ENCODE data around the gene KCNJ15.

KCNJ15 gene

DNA sequence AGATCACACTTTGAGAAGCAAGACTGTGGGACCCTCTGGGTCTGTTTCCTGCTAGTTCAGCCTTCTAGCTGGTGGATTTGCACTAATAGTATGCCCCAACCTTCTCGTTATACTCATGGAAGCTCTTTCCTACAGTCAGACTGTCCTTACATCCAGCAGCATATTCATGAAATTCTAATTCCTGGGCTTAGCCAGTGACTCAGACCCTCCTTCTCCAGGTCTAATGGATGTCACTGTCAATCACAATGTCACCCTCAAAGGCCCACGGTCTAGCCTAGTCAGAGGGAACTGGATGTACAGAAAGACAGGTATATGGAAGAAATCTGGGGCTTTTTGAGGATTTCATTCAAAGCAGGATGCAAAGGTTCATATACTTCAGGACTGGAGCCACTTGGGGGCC lies 72.4 kb downstream of the KCNJ15 start:
- no peak for DNase-seq

DNA sequence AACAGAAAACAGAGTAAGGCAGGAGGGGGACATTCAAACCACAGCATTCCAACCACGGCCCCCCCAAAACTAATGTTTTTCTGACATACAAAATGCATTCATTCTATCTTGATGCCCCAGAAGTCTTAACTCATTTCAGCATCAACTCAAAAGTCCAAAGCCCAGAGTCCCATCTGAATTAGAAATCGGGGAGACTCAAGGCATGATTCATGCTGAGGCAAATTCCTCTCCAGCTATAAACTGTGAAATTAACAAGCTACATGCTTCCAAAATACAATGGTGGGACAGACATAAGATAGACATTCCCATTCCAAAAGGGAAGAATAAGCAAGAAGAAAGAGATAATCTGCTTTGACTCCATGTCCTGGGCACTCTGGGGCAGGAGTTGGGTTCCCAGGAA lies 73.9 kb downstream of the KCNJ15 start:
- no peak for DNase-seq

DNA sequence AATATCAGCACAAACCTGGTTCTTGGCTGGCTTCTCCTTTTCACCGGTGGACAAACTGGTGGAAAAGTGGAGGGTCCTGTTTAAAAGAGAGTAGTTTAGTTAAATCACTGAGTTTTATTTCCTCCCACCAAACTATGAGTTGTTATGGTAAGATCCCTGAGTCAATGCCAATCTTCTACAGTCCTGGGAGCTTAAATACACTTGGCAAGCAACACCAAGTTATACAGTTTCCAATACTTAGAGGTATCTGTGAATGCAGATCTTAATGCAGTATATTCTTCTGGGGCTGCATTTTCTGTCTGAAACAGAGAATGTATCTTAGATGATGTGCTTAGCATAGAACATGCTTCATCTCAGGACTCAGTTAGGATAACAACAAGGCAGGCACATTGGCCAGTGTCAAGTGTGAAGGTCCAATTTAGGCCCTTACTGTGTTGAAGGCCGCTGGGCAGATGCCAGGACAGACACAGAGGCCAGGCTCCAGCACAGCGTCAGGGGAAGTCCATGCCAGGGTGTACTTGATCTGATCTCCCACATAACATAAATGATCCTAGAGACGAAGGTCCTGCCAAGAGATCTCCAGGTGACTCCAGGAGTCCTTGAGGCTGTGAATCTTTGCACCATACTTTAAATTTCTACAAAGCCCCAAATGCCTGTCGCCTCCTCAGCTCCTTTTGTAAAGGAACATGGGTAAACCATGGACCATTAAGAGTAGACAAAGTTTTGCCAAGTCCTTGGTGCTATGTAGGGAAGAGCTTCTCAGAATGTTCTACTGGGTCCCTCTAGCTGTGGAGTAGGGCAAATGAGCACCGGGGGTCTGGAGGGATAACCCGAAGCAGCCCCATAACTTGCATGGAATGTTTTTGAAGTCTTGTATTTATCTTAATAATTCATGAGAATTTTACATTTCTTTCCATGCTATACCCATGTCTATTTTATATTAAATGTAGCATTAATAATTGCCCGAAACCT lies 76.8 kb downstream of the KCNJ15 start:
- no peak for DNase-seq

DNA sequence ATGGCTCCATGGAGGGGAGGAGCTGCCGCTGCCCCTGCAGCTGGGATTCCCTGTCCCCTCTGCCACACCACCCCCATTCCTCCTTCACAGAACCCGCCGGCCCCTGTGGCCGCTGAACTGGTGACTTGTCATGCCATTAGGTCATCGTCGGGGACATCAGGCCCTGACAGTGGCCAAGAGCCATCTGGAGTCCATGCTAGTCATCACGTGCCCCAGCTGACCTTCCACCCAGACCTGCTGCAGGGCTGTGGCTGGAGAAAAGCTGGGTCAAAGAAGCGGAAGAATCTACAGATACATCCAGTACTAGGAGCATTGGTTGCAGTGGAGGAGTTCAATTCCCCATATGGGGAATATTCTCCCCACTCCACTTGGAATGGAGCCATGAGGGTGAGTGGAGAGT lies 78.1 kb downstream of the KCNJ15 start:
- DNase-seq = no peak

DNA sequence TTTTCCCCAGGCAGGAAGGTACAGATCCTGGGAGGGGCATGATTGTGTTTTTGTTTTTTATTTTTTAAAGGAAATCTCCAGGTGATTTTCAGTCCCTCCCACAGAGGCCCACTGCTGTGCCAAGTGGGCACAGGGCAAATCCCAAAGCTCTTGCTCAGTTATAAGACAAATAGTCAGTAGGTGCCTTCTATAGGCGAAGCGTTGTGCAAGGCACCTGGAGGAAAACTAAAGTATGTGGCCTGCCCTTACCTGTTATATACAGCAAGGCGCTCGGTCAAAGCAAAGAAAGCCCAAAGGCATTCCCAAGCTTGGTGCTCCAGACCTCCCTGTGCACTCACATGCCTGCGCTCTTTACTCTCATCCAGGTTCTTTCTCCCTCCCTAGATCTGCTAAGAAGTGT lies 81.0 kb downstream of the KCNJ15 start:
- DNase-seq = no peak

DNA sequence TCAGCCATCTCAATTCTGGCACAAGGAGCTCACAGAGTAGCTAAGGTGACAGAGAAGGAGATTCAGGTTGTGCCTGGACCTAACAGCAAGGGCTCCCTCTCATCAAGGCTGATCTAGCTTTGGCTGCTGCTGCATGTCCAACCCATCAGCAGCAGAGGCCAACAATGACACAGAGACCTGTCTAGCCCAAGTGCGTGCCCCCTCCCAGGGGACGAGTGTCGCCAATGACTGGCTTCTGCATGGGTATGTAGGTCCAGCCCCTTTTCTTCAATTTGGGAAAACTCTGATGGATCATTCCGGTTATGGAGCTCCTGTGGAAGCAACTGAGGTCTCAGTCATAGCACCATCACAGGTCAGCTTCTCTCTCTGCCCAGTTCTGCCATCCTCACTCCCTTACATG lies 83.3 kb downstream of the KCNJ15 start:
- DNase-seq = no peak

DNA sequence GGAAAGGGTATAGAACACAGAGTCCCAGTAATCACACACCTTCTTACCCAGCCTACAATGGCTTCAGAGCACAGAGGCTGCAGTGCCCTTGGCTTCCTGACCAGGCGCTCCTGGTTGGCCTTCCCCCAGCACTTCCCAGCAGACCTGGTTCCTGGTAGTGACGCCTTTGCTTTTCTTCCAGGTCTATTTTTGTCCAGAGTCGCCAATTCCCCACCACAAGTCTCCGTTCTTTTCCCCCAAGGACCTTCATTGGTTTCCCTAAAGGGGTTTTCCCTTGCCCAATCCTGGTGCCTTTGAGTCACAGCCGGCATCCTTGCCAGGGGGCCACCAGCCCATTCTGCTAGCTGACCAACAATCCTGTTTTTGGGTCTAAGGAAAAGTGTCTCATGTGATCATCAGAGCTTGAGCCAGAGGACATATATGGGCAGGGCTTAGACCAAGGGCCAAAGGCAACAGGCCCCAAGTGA lies 84.8 kb downstream of the KCNJ15 start:
- no peak for DNase-seq

DNA sequence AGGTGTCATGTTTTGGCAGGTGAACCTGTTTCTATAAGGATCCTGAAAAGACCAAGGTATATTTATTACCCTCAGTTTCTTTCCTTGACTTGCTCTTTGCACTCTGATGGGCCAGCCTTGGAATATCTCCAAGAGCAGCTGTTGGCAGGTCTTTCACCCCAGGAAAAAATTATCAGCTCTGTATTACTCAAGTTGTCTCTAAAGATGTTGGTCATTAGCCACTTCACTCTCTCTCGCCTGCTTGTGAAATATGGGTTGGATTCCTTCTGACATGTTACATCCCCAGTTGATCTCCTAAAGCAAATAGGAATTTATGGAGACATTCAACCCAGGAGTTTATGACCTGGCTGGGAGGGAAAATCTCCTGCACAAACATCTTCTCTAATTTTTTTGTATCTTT lies 85.9 kb downstream of the KCNJ15 start:
- no peak for DNase-seq

DNA sequence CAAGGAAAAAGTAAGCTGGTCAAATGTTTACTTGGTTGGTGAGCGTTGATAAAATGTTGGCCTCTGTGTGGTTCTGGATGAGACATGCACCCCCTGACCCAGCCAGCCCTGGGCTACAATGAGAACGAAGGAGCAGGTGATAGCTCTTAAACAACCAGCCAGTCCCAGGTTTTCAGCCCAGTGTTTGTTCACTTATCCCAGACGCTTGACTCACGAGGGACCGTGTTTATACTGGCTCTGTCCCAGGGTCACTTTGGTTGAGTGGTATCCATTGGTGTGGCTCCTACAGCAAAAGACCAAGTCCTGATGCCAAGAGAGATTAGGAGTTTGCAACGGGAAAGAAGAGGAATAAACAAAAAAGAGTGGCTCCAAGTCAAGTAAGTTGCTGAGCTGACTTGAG lies 86.9 kb downstream of the KCNJ15 start:
- no peak for DNase-seq

DNA sequence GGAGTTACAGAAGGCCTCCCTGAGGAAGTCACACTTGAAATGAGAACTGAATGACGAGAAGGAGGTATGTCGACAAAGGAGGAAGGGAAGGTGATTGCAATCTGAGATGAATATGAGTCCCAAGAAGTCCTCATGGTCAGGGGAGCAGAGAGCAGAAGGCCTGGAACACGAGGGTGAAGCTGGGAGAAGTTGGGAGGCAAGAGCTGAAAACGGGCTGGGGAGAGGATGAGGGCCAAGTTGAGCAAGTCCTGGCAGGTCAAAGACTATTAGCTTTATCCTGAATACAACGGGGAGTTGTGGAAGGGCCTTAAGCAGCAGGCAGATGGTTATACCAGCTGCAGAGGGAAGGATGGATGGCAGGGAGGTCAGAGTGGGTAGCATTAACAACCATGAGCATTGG lies 89.5 kb downstream of the KCNJ15 start:
- DNase-seq = no peak

DNA sequence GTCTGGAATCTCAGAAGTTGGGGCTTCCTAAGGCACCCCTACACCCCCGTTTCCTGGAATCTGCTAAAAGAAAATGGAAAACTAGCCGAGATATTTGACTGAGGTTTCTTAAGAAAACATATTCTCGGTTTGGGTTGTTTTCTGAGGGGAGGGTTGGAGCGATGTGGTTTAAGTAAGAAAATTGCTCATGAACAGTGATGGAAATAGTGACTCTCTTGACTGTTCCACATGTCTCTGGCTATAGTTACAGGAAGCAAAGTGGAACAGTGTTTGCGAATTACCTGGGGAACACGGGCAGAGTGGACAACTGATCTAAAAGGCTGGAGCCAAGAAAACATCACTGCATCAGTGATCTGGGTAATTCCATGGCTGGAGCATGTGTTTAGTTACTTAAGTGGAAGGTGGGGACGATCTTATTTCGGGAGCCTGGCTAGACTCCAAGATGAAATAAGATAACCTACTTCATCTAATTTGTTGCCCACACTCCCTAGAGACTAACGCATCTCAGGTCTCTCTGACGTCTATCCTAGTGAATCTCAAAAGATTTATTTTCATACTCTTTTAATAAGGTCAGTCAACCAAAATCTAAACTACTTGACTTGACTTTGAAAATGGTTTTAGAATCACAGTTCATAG lies 92.4 kb downstream of the KCNJ15 start:
- no peak for DNase-seq

DNA sequence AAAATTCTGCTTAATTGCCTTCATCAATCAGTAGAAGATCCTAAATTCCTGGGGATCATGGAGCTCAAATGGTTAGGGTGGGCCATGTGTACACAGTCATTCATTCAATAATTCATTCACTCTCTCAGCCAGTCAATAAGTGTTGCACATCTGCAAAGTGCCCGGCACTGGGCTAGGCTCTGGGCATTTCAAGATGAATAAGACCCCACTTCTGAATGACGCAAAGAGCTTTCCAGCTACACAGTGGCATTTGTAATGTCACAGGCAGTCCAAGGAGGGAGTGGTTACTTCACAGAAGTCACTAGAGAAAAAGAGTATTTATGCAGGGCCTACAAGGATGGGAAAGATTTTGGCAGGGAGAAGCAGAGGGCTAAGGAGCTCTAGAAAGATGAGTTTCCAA lies 93.2 kb downstream of the KCNJ15 start:
- no peak for DNase-seq

DNA sequence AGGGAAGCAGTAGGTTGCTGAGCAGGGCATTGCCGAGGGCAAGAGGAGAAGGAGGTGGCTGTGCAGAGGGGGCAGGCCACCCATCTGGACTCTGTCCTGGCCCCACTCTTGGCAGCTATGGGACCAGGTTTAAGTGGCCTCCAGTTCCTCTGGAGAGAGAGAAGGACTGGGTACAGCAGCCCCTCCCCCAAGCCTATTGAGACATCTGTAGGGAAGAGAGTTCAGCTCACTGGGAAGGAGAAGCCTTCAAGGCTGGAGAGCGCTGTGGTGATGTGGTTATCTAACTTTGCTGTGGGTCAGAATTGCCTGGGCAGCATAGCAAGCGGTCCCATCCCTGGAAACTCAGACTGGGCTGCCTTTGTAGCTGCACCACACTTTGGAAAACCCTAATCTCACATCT lies 93.9 kb downstream of the KCNJ15 start:
- DNase-seq = no peak

DNA sequence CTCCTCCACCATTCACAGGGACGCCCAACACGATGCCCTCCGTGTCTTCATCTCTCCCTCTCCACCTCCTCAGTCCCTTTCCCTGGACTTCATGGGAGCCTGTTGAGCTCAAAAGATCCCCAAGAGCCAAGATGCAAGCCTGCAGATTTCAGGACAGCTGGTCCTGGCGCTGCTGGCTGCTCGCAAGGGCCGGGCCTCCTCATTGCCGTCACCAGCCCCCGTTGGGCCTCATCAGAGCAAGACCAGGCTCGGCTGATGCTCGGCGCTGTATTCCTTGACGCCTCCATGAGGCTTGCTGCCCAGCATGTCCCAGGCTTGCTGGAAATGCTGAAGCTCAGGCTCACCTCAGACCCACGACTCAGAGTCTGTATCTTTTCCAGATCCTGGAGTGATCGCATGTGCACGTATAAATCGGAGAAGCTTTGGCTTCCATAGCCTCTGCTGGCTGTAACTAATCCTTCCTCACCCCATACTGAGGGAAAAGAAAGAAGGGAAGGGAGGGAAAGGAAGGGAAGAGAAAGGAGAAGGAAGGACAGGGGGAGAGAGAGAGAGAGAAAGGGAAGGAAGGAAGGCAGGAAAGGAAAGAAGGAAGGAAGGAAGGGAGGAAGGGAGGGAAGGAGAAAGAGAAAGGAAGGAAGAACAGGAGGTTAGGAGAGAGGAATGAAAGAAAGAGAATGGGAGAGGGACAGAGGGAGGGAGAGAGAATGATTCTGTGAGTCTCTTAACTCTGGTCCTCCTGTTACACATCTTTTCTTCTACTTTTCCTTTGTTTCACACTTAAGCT lies 94.6 kb downstream of the KCNJ15 start:
- no peak for DNase-seq

DNA sequence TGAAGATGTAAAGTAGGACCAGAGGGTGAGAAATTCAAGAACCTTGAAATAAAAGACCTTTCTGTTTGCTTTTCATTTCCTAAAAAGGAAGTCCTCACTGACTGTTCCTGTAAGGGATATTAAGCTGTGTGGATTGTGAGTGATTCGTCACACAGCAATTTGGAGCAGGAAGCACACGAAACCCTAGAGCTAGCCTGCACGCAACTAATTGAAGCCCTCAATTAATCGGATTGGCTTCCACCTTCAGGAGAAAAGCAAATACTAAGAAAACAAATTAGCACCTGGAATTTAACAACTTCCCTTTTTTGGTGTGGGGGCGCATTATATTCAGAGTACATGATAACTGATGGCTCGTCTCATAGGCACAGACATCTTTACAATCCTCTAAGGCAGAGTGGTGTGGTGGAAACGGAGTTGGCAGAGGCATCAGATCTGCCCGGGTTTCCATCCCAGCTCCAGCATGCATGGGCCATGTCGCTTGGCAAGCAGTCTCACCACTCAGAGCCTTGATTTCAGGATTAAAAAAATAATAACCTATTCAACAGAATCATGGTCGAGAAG lies 95.2 kb downstream of the KCNJ15 start:
- DNase-seq = no peak

DNA sequence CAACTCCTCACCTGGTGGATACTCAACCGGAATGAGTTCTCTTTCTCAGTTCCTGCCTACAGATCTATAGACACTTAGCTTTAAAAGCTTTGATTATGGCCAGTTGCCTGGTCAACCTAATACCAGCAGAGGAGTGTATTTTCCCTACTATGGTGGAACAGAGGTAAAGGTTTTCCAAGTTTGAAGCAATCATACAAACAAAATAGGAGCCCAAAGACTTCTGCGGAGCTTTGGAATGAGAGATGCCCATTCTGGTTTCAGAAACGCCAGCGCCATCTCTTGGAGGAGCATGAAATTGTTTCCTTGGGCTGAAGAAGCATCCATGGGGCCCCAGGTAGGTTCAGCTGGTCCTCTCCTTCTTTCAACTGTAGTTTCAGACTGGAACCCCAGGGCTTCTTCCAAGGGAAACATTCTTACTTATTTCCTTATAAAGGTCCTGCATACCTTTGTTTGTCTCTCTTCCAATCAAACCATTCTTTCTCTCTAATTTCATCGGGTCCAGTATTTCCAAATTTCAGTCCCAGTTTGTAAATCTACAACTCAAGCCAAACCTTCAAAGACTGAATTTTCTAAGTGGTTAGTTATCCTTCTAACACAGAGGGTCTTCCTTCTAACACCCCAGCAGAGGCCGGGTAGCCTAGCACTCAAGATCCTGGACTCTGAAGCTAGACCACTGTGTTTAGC lies 95.9 kb downstream of the KCNJ15 start:
- DNase-seq = peak; percentile 2 to 22

DNA sequence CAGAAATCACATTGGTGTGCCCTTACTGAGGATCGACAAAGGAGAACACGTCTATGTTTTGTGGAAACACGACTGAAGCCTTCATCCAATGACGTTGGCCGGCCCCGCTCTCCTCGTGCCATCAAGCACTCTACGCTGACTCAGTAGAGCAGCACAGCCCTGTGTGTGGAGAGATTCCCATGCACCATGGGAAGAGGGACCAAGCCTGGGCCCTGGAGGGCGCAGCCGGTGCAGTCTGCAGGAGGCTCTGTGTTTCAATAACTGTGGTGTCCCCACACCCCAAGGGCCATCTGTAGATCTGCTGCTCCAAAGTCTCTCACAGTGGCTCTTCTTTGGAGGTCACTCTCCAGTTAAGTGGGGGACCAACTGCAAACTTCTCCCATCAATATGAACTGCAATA lies 97.4 kb downstream of the KCNJ15 start:
- DNase-seq = no peak

DNA sequence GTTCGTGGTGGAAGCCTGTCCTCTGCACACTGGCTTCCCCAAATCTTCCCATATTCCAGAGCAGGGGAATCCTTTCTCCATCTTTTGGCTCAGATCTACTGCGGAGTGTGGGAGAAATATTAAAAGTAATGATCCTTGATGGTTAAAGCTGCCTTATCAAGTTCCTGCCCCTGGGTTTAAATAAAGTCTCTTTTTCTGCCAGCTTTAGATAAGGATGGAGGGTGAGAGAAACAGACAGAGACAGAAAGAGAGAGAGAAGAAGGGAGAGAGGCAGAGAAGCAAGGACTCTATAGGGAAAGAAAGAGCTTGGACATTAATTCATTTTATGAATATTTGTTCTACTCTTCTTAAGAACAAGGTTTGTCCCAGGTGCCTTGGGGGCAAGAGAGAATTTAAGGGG lies 98.0 kb downstream of the KCNJ15 start:
- no peak for DNase-seq

DNA sequence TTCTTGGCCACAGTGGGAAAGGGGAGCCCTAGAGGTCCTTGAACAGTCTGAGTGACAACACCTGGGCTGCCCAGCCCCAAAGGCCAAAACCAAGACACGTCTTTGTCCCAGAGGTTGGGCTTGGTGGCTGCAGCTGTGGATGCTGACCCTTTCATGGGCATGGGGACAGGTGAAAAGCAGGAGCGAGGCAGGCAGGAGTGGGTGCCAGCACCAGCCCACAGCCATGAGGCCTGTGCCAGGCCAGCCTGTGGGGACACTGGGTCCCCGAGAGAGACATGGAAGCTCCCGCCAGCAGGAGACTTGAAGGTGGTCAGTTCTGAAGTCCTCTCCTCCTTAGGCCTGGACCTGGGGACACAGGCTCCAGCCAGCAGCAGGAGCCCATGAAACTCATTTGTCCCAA lies 98.6 kb downstream of the KCNJ15 start:
- no peak for DNase-seq

DNA sequence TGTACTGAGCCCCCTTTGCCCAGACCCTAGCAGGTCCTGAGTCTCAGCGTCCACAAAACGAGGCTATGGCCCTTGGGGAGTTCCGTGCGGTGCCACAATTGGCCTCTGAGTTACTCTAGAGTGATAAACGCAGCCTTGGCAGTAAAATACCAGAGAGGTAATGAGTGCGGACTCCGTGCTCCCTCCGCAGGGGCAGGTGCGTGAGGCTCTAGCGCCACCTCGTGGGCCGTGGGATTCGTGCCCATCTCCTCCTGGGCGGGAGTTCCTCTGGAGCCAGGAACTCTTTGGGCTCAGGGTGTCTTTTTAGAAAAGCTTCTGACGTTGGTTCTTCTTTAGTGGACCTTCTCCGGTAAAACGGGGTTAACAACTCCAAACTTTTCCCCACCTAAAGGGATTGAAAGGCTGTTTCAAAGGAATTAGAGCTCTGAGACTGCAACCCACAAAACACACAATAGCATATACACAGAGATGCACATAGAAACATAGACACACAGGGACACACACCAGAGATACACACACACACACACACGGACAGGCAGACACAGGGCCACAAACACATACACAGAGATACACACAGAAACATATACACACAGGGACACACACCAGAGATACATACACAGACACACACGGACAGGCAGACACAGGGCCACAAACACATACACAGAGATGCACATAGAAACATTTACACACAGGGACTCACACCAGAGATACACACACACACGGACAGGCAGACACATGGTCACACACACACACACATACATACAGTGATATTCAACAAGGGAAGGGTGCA lies 99.4 kb downstream of the KCNJ15 start:
- DNase-seq = peak; percentile 0 to 61
